Measurements from ENCODE around the gene ZC3H18. TPM values are rescaled to one million over a fixed set of nuclear protein-coding genes. Genes with fewer than 3 reads are reported as not detected.

Gene ZC3H18
- total and polyA plus RNA-seq, 10 of the 15 experiments (the other 5 are each of a cell fraction or from before 2014, with no cell fraction given): 1.0 to 58.3 (median 22.4) TPM

- Histone ChIP-seq H3K4me3 (no peak overlapping the region), H2AFZ (ENCODE audit: control insufficient read depth, low read depth, low read length) (no peak overlapping the region), H3K4me2 (ENCODE audit: control insufficient read depth, insufficient read depth) (no peak overlapping the region), H3K36me3 (ENCODE audit: control insufficient read depth in 2 of 2, insufficient read depth in 2 of 2, low read length in 1 of 2) (peaks cover 6 to 19% of the 10 kb centered on the region in 2 experiments), H3K79me2 (ENCODE audit: control insufficient read depth, insufficient read depth, low read length) (peaks cover 26% of the 10 kb centered on the region), H3K27me3 (replicated peaks in 1 of 2; ENCODE audit: control insufficient read depth in 2 of 2, insufficient read depth in 2 of 2, low read length in 1 of 2) (no peaks in the 10 kb centered on the region), H3K4me1 (ENCODE audit: control insufficient read depth, insufficient read depth, low read length) (peaks cover 16% of the 10 kb centered on the region), H3K9ac (ENCODE audit: control insufficient read depth, insufficient read depth, low read length) (no peak overlapping the region), H3K27ac (ENCODE audit: control insufficient read depth, insufficient read depth) (no peak overlapping the region), H3K9me3 (replicated peaks; ENCODE audit: control insufficient read depth, insufficient read depth, low read length) (no peaks in the 10 kb centered on the region), H4K20me1 (ENCODE audit: control insufficient read depth, insufficient read depth) (no peaks in the 10 kb centered on the region)
- POLR2A ChIA-PET: no interaction called here
- DNase-seq (ENCODE audit: low read depth, low spot score) (no peak), ATAC-seq (no peak), FAIRE-seq (no peak)
- BruUV-seq (replicated peaks): no TSS peak
- SMC1A ChIA-PET (ENCODE audit: uncharacterized antibody, unreplicated experiment): no interaction called here
- in situ Hi-C loops (cut with MboI) (no loop called here), intact Hi-C loops (cut with micrococcal nuclease; ENCODE audit: unreplicated experiment) (no loop called here)
- RAD21 ChIA-PET (ENCODE audit: unreplicated experiment): no interaction called here
- CTCF ChIA-PET: no interaction called here
- WGBS (ENCODE audit: insufficient coverage, insufficient replicate concordance, low lambda C conversion rate, missing lambda C conversion rate): 79% methylated on average over 25 of the region's 25 CpGs
- TF ChIP-seq POU2F2 (IDR thresholded peaks at IDR 0.05; ENCODE audit: borderline replicate concordance, low read depth, low read length): no peak
- no peak for TF ChIP-seq SMARCA5 (IDR thresholded peaks at IDR 0.05)
- TF ChIP-seq, protein P1, sequence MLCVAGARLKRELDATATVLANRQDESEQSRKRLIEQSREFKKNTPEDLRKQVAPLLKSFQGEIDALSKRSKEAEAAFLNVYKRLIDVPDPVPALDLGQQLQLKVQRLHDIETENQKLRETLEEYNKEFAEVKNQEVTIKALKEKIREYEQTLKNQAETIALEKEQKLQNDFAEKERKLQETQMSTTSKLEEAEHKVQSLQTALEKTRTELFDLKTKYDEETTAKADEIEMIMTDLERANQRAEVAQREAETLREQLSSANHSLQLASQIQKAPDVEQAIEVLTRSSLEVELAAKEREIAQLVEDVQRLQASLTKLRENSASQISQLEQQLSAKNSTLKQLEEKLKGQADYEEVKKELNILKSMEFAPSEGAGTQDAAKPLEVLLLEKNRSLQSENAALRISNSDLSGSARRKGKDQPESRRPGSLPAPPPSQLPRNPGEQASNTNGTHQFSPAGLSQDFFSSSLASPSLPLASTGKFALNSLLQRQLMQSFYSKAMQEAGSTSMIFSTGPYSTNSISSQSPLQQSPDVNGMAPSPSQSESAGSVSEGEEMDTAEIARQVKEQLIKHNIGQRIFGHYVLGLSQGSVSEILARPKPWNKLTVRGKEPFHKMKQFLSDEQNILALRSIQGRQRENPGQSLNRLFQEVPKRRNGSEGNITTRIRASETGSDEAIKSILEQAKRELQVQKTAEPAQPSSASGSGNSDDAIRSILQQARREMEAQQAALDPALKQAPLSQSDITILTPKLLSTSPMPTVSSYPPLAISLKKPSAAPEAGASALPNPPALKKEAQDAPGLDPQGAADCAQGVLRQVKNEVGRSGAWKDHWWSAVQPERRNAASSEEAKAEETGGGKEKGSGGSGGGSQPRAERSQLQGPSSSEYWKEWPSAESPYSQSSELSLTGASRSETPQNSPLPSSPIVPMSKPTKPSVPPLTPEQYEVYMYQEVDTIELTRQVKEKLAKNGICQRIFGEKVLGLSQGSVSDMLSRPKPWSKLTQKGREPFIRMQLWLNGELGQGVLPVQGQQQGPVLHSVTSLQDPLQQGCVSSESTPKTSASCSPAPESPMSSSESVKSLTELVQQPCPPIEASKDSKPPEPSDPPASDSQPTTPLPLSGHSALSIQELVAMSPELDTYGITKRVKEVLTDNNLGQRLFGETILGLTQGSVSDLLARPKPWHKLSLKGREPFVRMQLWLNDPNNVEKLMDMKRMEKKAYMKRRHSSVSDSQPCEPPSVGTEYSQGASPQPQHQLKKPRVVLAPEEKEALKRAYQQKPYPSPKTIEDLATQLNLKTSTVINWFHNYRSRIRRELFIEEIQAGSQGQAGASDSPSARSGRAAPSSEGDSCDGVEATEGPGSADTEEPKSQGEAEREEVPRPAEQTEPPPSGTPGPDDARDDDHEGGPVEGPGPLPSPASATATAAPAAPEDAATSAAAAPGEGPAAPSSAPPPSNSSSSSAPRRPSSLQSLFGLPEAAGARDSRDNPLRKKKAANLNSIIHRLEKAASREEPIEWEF (IDR thresholded peaks at IDR 0.05; ENCODE audit: insufficient replicate concordance, low read depth, low read length): no peak
- TF ChIP-seq GABPA (IDR thresholded peaks at IDR 0.05; ENCODE audit: low read depth): no peak
- TF ChIP-seq, protein P2, sequence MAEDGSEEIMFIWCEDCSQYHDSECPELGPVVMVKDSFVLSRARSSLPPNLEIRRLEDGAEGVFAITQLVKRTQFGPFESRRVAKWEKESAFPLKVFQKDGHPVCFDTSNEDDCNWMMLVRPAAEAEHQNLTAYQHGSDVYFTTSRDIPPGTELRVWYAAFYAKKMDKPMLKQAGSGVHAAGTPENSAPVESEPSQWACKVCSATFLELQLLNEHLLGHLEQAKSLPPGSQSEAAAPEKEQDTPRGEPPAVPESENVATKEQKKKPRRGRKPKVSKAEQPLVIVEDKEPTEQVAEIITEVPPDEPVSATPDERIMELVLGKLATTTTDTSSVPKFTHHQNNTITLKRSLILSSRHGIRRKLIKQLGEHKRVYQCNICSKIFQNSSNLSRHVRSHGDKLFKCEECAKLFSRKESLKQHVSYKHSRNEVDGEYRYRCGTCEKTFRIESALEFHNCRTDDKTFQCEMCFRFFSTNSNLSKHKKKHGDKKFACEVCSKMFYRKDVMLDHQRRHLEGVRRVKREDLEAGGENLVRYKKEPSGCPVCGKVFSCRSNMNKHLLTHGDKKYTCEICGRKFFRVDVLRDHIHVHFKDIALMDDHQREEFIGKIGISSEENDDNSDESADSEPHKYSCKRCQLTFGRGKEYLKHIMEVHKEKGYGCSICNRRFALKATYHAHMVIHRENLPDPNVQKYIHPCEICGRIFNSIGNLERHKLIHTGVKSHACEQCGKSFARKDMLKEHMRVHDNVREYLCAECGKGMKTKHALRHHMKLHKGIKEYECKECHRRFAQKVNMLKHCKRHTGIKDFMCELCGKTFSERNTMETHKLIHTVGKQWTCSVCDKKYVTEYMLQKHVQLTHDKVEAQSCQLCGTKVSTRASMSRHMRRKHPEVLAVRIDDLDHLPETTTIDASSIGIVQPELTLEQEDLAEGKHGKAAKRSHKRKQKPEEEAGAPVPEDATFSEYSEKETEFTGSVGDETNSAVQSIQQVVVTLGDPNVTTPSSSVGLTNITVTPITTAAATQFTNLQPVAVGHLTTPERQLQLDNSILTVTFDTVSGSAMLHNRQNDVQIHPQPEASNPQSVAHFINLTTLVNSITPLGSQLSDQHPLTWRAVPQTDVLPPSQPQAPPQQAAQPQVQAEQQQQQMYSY (CRISPR knock-in tag; IDR thresholded peaks at IDR 0.05): no peak
- no peak for TF ChIP-seq CEBPB (IDR thresholded peaks at IDR 0.05; ENCODE audit: borderline replicate concordance in 1 of 2, low read depth in 2 of 2, low read length in 2 of 2)
- no peak for TF ChIP-seq NRF1 (conservative IDR thresholded peaks at IDR 0.05; ENCODE audit: low read depth, low read length)
- no peak for TF ChIP-seq SPI1 (IDR thresholded peaks at IDR 0.05; ENCODE audit: borderline replicate concordance, insufficient read depth, low read depth, low read length)
- TF ChIP-seq RUNX3 (IDR thresholded peaks at IDR 0.05; ENCODE audit: low read length): no peak
- TF ChIP-seq MXI1 (IDR thresholded peaks at IDR 0.05; ENCODE audit: low read depth, low read length): no peak
- TF ChIP-seq NFYB (IDR thresholded peaks at IDR 0.05; ENCODE audit: insufficient read depth, low read depth, low read length): no peak
- no peak for TF ChIP-seq NFYA (IDR thresholded peaks at IDR 0.05; ENCODE audit: borderline replicate concordance, low read depth, low read length)
- TF ChIP-seq FOS (IDR thresholded peaks at IDR 0.05; ENCODE audit: borderline replicate concordance, extremely low read depth, insufficient read length): no peak
- no peak for TF ChIP-seq MEF2B (IDR thresholded peaks at IDR 0.05; ENCODE audit: partially characterized antibody, poor library complexity, severe bottlenecking)
- TF ChIP-seq JUNB (IDR thresholded peaks at IDR 0.05): no peak
Measured at GRCh38 chr16:88656291-88656980, 86.2 kb downstream of the ZC3H18 start.

All from GM12878 (cell line).